A673 (cell line): ENCODE results near the gene MSI2. TPM values are rescaled to one million over a fixed set of nuclear protein-coding genes. Genes with fewer than 3 reads are reported as not detected.

Experiments used
- BruUV-seq: library from RNA; stranded (reverse); fragments of 400-500 nt; replicated peaks from 2 replicates; lab custom pipeline; 2021; lab: Mats Ljungman, UMichigan
- CTCF ChIA-PET: fragments of 300-600 bp; sonication (Branson Sonifier 250); formaldehyde crosslinking; loops from one replicate; lab custom pipeline; 2022; ENCODE audit warnings: antibody characterized with exemption; lab: Charles Lee
- POLR2A ChIA-PET: fragments of 300-600 bp; sonication (Branson Sonifier 250); formaldehyde crosslinking; loops from one replicate; lab custom pipeline; 2022; ENCODE audit warnings: antibody characterized with exemption; ENCODE audit not compliant: low non-redundant PET; lab: Charles Lee
- DNase-seq: peaks from one replicate; pipeline ENCODE4 v3.0.0-alpha.2; 2015; ENCODE audit warnings: low spot score
- H3K27ac ChIP-seq: fragments of 200-600 bp; sonication (generic); 2 replicates; pipeline ENCODE4 v1.5.1; 2016; ENCODE audit warnings: mixed run types, low read depth, mild to moderate bottlenecking, mixed read lengths, antibody characterized with exemption, low read length; ENCODE audit not compliant: poor library complexity, severe bottlenecking
- H3K27me3 ChIP-seq: fragments of 200-600 bp; sonication (generic); replicated peaks from 2 replicates; pipeline ENCODE4 v1.6.1; 2017; ENCODE audit warnings: mixed run types, low read depth, mild to moderate bottlenecking, mixed read lengths, antibody characterized with exemption, low read length; ENCODE audit not compliant: insufficient read depth, poor library complexity
- H3K36me3 ChIP-seq: fragments of 200-600 bp; sonication (generic); 2 replicates; pipeline ENCODE4 v1.6.1; 2016; ENCODE audit warnings: mixed run types, mild to moderate bottlenecking, mixed read lengths, antibody characterized with exemption, low read length; ENCODE audit not compliant: insufficient read depth, poor library complexity, severe bottlenecking
- H3K4me1 ChIP-seq: fragments of 200-600 bp; sonication (generic); 2 replicates; pipeline ENCODE4 v1.6.1; 2017; ENCODE audit warnings: mixed run types, mild to moderate bottlenecking, mixed read lengths, antibody characterized with exemption, low read length; ENCODE audit not compliant: insufficient read depth, poor library complexity, severe bottlenecking
- H3K4me3 ChIP-seq: fragments of 200-600 bp; sonication (generic); 2 replicates; pipeline ENCODE4 v1.5.1; 2016; ENCODE audit warnings: low read depth, mixed run types, mild to moderate bottlenecking, mixed read lengths, low read length; ENCODE audit not compliant: poor library complexity, severe bottlenecking
- H3K9me3 ChIP-seq: fragments of 200-600 bp; sonication (generic); 2 replicates; pipeline ENCODE4 v1.6.1; 2016; ENCODE audit warnings: mixed run types, low read depth, mild to moderate bottlenecking, mixed read lengths, antibody characterized with exemption, low read length; ENCODE audit not compliant: poor library complexity, severe bottlenecking
- CTCF ChIP-seq: fragments of 300-800, 200-600 bp; sonication (generic); conservative IDR thresholded peaks from 2 replicates; pipeline ENCODE4 v1.5.1; 2017; ENCODE audit warnings: low read depth, mild to moderate bottlenecking, antibody characterized with exemption, low read length, moderate library complexity, mixed read lengths
- EZH2 ChIP-seq: fragments of 200-600 bp; sonication (generic); IDR thresholded peaks from 2 replicates; pipeline ENCODE4 v1.6.1; 2017; ENCODE audit warnings: borderline replicate concordance, low read depth, mild to moderate bottlenecking, mixed read lengths, antibody characterized with exemption, low read length; ENCODE audit not compliant: poor library complexity, severe bottlenecking
- intact Hi-C: fragments of 100-400 bp; cut with micrococcal nuclease; formaldehyde crosslinking; loops from one replicate; pipeline ENCODE4 v1.10.0; 2022; ENCODE audit not compliant: unreplicated experiment
- total RNA-seq: library from RNA; stranded (reverse); gene quantifications from 2 replicates; pipeline ENCODE4 v1.2.3, GENCODE V29; 2021

Gene MSI2
- total RNA-seq, 1 experiment from 2014 or later, result 108 TPM

GRCh38 chr17:57601143-57601735 is 344.9 kb downstream of the MSI2 start:
- no peak overlapping the region for H3K4me3 ChIP-seq
- TF ChIP-seq EZH2 (no peak), CTCF (no peak)
- H3K36me3 ChIP-seq, result no peaks in the 10 kb centered on the region
- H3K4me1 ChIP-seq, result peaks cover 27% of the 10 kb centered on the region
- no TSS peak for BruUV-seq
- ChIA-PET POLR2A (no interaction called here), CTCF (no interaction called here)
- H3K27ac ChIP-seq, result no peak overlapping the region
- H3K27me3 ChIP-seq, result no peaks in the 10 kb centered on the region
- no peaks in the 10 kb centered on the region for H3K9me3 ChIP-seq
- DNase-seq, result no peak
- intact Hi-C loops, result no loop called here

- no TSS peak for BruUV-seq
- Histone ChIP-seq H3K27me3 (no peaks in the 10 kb centered on the region), H3K36me3 (no peaks in the 10 kb centered on the region), H3K27ac (no peak overlapping the region), H3K9me3 (no peaks in the 10 kb centered on the region), H3K4me3 (no peak overlapping the region), H3K4me1 (peaks cover 26% of the 10 kb centered on the region)
- DNase-seq, result no peak
- ChIA-PET POLR2A (no interaction called here), CTCF (no interaction called here)
- intact Hi-C loops, result no loop called here
- TF ChIP-seq CTCF, result no peak
- TF ChIP-seq EZH2, result no peak
Measured at GRCh38 chr17:57602896-57603295, 346.6 kb downstream of the MSI2 start.

- no peaks in the 10 kb centered on the region for H3K36me3 ChIP-seq
- no peak for DNase-seq
- H3K27ac ChIP-seq, result no peak overlapping the region
Measured at GRCh38 chr17:57603546-57603945, 347.2 kb downstream of the MSI2 start.

More at GRCh38 chr17:57603546-57603945, 347.2 kb downstream of the MSI2 start:
- Histone ChIP-seq H3K27me3 (no peaks in the 10 kb centered on the region), H3K9me3 (no peaks in the 10 kb centered on the region), H3K4me1 (peaks cover 23% of the 10 kb centered on the region), H3K4me3 (no peak overlapping the region)
- no TSS peak for BruUV-seq
- POLR2A ChIA-PET, result no interaction called here
- TF ChIP-seq CTCF, result no peak
- TF ChIP-seq EZH2, result no peak
- intact Hi-C loops, result no loop called here
- CTCF ChIA-PET, result no interaction called here
